Measurements from ENCODE around the gene SYT15. TPM values are rescaled to one million over a fixed set of nuclear protein-coding genes. Genes with fewer than 3 reads are reported as not detected.

The SYT15 gene
- total and polyA plus RNA-seq, 8 donors, result 2.1 to 10.7 (median 3.3) TPM

- TF ChIP-seq CTCF (IDR thresholded peaks at IDR 0.05), result no peak
- intact Hi-C loops (cut with DNase I), result no loop called here
- H3K4me3 ChIP-seq, result no peak overlapping the region
- ATAC-seq (no peak), DNase-seq (peak in 3 of 6 donors; percentile 15 to 56 (median 53)), FAIRE-seq (no peak)
- no peak overlapping the region for H3K27ac ChIP-seq
- no peaks in the 10 kb centered on the region for H3K27me3 ChIP-seq
- peaks cover 0 to 5% (median 0%) of the 10 kb centered on the region in 3 donors for H3K4me1 ChIP-seq
- no peaks in the 10 kb centered on the region for H3K9me3 ChIP-seq
- 93 to 95% methylated on average over 10 of the region's 10 CpGs for WGBS, 2 donors
- H3K36me3 ChIP-seq, result no peaks in the 10 kb centered on the region
These were observed 26.2 kb upstream of the SYT15 start for GRCh38 chr10:46552526-46553237.

GRCh38 chr10:46553238-46554049 lies 25.5 kb upstream of the SYT15 start:
- Histone ChIP-seq H3K9me3 (no peaks in the 10 kb centered on the region), H3K27me3 (no peaks in the 10 kb centered on the region), H3K27ac (no peak overlapping the region), H3K36me3 (no peaks in the 10 kb centered on the region), H3K4me1 (peaks cover 0 to 5% (median 0%) of the 10 kb centered on the region in 3 donors), H3K4me3 (no peak overlapping the region)
- no peak for ATAC-seq
- FAIRE-seq, result no peak
- intact Hi-C loops (cut with DNase I), result no loop called here
- DNase-seq, result peak in 5 of 6 donors; percentile 2 to 76 (median 16)
- no peak for TF ChIP-seq CTCF (IDR thresholded peaks at IDR 0.05)
- 66 to 68% methylated on average over 2 of the region's 2 CpGs for WGBS, 2 donors

- Histone ChIP-seq H3K27ac (no peak overlapping the region), H3K36me3 (no peaks in the 10 kb centered on the region), H3K4me3 (no peak overlapping the region), H3K27me3 (no peaks in the 10 kb centered on the region), H3K9me3 (no peaks in the 10 kb centered on the region), H3K4me1 (peaks cover 0 to 5% (median 0%) of the 10 kb centered on the region in 3 donors)
- FAIRE-seq, result no peak
- 88 to 89% methylated on average over 7 of the region's 7 CpGs for WGBS, 2 donors
- intact Hi-C loops (cut with DNase I), result no loop called here
- ATAC-seq, result no peak
- DNase-seq, result no peak
- TF ChIP-seq CTCF (IDR thresholded peaks at IDR 0.05), result no peak
These were observed 24.7 kb upstream of the SYT15 start for GRCh38 chr10:46554166-46554781.

- DNase-seq, result peak in 2 of 6 donors; percentile 15
- Histone ChIP-seq H3K4me3 (peak overlapping the region; percentile 75 to 90 (median 80)), H3K9me3 (no peaks in the 10 kb centered on the region), H3K4me1 (peaks cover 0 to 5% (median 0%) of the 10 kb centered on the region in 3 donors), H3K27ac (no peak overlapping the region), H3K36me3 (no peaks in the 10 kb centered on the region), H3K27me3 (no peaks in the 10 kb centered on the region)
- intact Hi-C loops (cut with DNase I), result no loop called here
- ATAC-seq, result peak; percentile 2 to 9 (median 7)
- no peak for FAIRE-seq
- 66 to 69% methylated on average over 4 of the region's 4 CpGs for WGBS, 2 donors
- no peak for TF ChIP-seq CTCF (IDR thresholded peaks at IDR 0.05)
These were observed 23.6 kb upstream of the SYT15 start for GRCh38 chr10:46555366-46555712.
